ENCODE measurements around the gene KLHL17.
A peak's percentile ranks its signal among the peaks of the same experiment; 100 is the strongest.
"Not testable (repeated sequence)": the region's sequence is repeated elsewhere in the genome, so short reads cannot be mapped to it uniquely, and the experiment has no call there.

KLHL17 gene

GRCh38 chr1:944341-945325 lies 15.8 kb upstream of the KLHL17 start:
- no peak for DNase-seq (ENCODE audit: low spot score)
- Histone ChIP-seq H3K27me3 (ENCODE audit: control insufficient read depth in 3 of 3, insufficient read depth in 3 of 3, low read depth in 1 of 3, low read length in 3 of 3) (peaks cover 18 to 40% (median 39%) of the 10 kb centered on the region in 3 experiments), H2BK120ac (ENCODE audit: low read depth, low read length) (no peak overlapping the region), H3K9ac (ENCODE audit: low read depth, low read length, poor library complexity) (peak overlapping the region; percentile 44), H3K4me3 (ENCODE audit: low read length in 2 of 2) (no peak overlapping the region), H3K23ac (ENCODE audit: low read depth, low read length, poor library complexity) (no peak overlapping the region), H2AK5ac (ENCODE audit: low read depth, low read length) (no peak overlapping the region), H3K18ac (ENCODE audit: low read length) (no peak overlapping the region), H3K36me3 (replicated peaks in 1 of 2; ENCODE audit: control insufficient read depth in 2 of 2, insufficient read depth in 2 of 2, low read length in 2 of 2) (peaks cover 24 to 53% of the 10 kb centered on the region in 2 donors), H2BK5ac (ENCODE audit: low read length) (no peak overlapping the region), H2BK15ac (ENCODE audit: low read length) (no peak overlapping the region), H2AFZ (ENCODE audit: low read length) (no peak overlapping the region), H3K14ac (ENCODE audit: low read length) (no peak overlapping the region), H4K8ac (ENCODE audit: low read depth, low read length) (no peak overlapping the region), H3K4me1 (ENCODE audit: control insufficient read depth in 2 of 2, insufficient read depth in 1 of 2, low read depth in 1 of 2, low read length in 2 of 2) (peaks cover 16 to 23% of the 10 kb centered on the region in 2 donors), H3K9me3 (replicated peaks in 1 of 2; ENCODE audit: control insufficient read depth in 2 of 2, insufficient read depth in 1 of 2, low read depth in 1 of 2, low read length in 2 of 2) (no peaks in the 10 kb centered on the region), H3K79me1 (ENCODE audit: low read depth, low read length) (peaks cover 4% of the 10 kb centered on the region), H4K91ac (ENCODE audit: low read depth, low read length, poor library complexity) (no peak overlapping the region), H3K4ac (ENCODE audit: low read length) (no peak overlapping the region), H2BK12ac (ENCODE audit: low read length) (no peak overlapping the region), H3K27ac (replicated peaks; ENCODE audit: low read length) (no peak overlapping the region), H3K4me2 (ENCODE audit: insufficient read depth, low read length, poor library complexity, severe bottlenecking) (no peak overlapping the region)
- no CpG with 5 or more reads among the region's 28 CpGs for WGBS, 2 donors (ENCODE audit: extremely low coverage in 2 of 2, insufficient read length in 2 of 2, insufficient replicate concordance in 1 of 2)

- H3K36me3 ChIP-seq (replicated peaks in 1 of 2; ENCODE audit: control insufficient read depth in 2 of 2, insufficient read depth in 2 of 2, low read length in 2 of 2): peaks cover 37 to 66% of the 10 kb centered on the region in 2 donors
- peaks cover 7 to 12% of the 10 kb centered on the region in 2 donors for H3K4me1 ChIP-seq (ENCODE audit: control insufficient read depth in 2 of 2, insufficient read depth in 1 of 2, low read depth in 1 of 2, low read length in 2 of 2)
- no peak overlapping the region for H4K91ac ChIP-seq (ENCODE audit: low read depth, low read length, poor library complexity)
- peak overlapping the region; percentile 11 for H3K4me2 ChIP-seq (ENCODE audit: insufficient read depth, low read length, poor library complexity, severe bottlenecking)
- H3K4me3 ChIP-seq (ENCODE audit: low read length in 2 of 2): no peak overlapping the region
- WGBS, 2 donors (ENCODE audit: extremely low coverage in 2 of 2, insufficient read length in 2 of 2, insufficient replicate concordance in 1 of 2): no CpG with 5 or more reads among the region's 29 CpGs
- no peak overlapping the region for H2BK120ac ChIP-seq (ENCODE audit: low read depth, low read length)
- H2AK5ac ChIP-seq (ENCODE audit: low read depth, low read length): no peak overlapping the region
- H2AFZ ChIP-seq (ENCODE audit: low read length): no peak overlapping the region
- H3K27ac ChIP-seq (replicated peaks; ENCODE audit: low read length): no peak overlapping the region
- H3K14ac ChIP-seq (ENCODE audit: low read length): no peak overlapping the region
- H4K8ac ChIP-seq (ENCODE audit: low read depth, low read length): no peak overlapping the region
- peaks cover 2% of the 10 kb centered on the region for H3K79me1 ChIP-seq (ENCODE audit: low read depth, low read length)
- H2BK5ac ChIP-seq (ENCODE audit: low read length): peak overlapping the region; percentile 39
- H3K27me3 ChIP-seq (ENCODE audit: control insufficient read depth in 3 of 3, insufficient read depth in 3 of 3, low read depth in 1 of 3, low read length in 3 of 3): peaks cover 9 to 28% (median 27%) of the 10 kb centered on the region in 3 experiments
- H3K9me3 ChIP-seq (replicated peaks in 1 of 2; ENCODE audit: control insufficient read depth in 2 of 2, insufficient read depth in 1 of 2, low read depth in 1 of 2, low read length in 2 of 2): peaks cover 0 to 2% of the 10 kb centered on the region in 2 donors
- H2BK15ac ChIP-seq (ENCODE audit: low read length): no peak overlapping the region
- no peak overlapping the region for H3K4ac ChIP-seq (ENCODE audit: low read length)
- H3K23ac ChIP-seq (ENCODE audit: low read depth, low read length, poor library complexity): no peak overlapping the region
- no peak for DNase-seq (ENCODE audit: low spot score)
- H3K9ac ChIP-seq (ENCODE audit: low read depth, low read length, poor library complexity): no peak overlapping the region
- H3K18ac ChIP-seq (ENCODE audit: low read length): no peak overlapping the region
- no peak overlapping the region for H2BK12ac ChIP-seq (ENCODE audit: low read length)
Observed at GRCh38 chr1:945688-946556, 14.5 kb upstream of the KLHL17 start.

GRCh38 chr1:946811-947210 lies 13.6 kb upstream of the KLHL17 start:
- not testable (repeated sequence) for DNase-seq (ENCODE audit: low spot score); H2BK15ac ChIP-seq (ENCODE audit: low read length); H3K4ac ChIP-seq (ENCODE audit: low read length); H2AK5ac ChIP-seq (ENCODE audit: low read depth, low read length); H3K9ac ChIP-seq (ENCODE audit: low read depth, low read length, poor library complexity); H3K27ac ChIP-seq (replicated peaks; ENCODE audit: low read length); H3K4me3 ChIP-seq (ENCODE audit: low read length in 2 of 2); H2BK120ac ChIP-seq (ENCODE audit: low read depth, low read length); H2BK12ac ChIP-seq (ENCODE audit: low read length); H3K18ac ChIP-seq (ENCODE audit: low read length); H3K14ac ChIP-seq (ENCODE audit: low read length); H4K91ac ChIP-seq (ENCODE audit: low read depth, low read length, poor library complexity); H3K4me2 ChIP-seq (ENCODE audit: insufficient read depth, low read length, poor library complexity, severe bottlenecking); H3K23ac ChIP-seq (ENCODE audit: low read depth, low read length, poor library complexity); H4K8ac ChIP-seq (ENCODE audit: low read depth, low read length); H3K9me3 ChIP-seq (replicated peaks in 1 of 2; ENCODE audit: control insufficient read depth in 2 of 2, insufficient read depth in 1 of 2, low read depth in 1 of 2, low read length in 2 of 2); H2AFZ ChIP-seq (ENCODE audit: low read length); H3K79me1 ChIP-seq (ENCODE audit: low read depth, low read length)
- peaks cover 3 to 10% of the 10 kb centered on the region in 2 donors for H3K4me1 ChIP-seq (ENCODE audit: control insufficient read depth in 2 of 2, insufficient read depth in 1 of 2, low read depth in 1 of 2, low read length in 2 of 2)
- peak overlapping the region; percentile 66 for H2BK5ac ChIP-seq (ENCODE audit: low read length)
- peaks cover 5 to 22% (median 19%) of the 10 kb centered on the region in 3 experiments for H3K27me3 ChIP-seq (ENCODE audit: control insufficient read depth in 3 of 3, insufficient read depth in 3 of 3, low read depth in 1 of 3, low read length in 3 of 3)
- peaks cover 41 to 75% of the 10 kb centered on the region in 2 donors for H3K36me3 ChIP-seq (replicated peaks in 1 of 2; ENCODE audit: control insufficient read depth in 2 of 2, insufficient read depth in 2 of 2, low read length in 2 of 2)
- no CpG with 5 or more reads among the region's 13 CpGs for WGBS, 2 donors (ENCODE audit: extremely low coverage in 2 of 2, insufficient read length in 2 of 2, insufficient replicate concordance in 1 of 2)
